Measurements from ENCODE around the gene IL36G. TPM values are rescaled to one million over a fixed set of nuclear protein-coding genes. Genes with fewer than 3 reads are reported as not detected.

Gene IL36G
- total RNA-seq, 1 experiment from 2014 or later: not detected

DNA sequence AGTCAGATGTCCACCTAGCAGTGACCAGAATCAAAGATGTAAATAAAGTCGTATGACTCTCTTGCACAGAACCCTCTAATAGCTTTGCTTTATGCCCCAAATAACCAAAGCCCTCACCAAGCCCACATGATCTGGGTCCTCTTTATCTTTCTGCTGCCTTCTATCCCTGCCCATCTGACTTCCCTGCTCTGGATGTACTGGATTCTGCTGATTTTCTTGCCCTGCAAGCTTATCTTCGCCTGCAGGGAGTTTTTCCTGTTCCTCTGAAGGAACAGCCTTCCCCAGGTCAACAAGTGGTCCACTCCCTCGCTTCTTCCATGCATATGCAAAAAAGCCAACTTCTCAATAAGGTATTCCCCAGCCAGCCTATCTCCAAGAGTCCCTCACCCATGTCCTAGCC lies 56.2 kb downstream of the IL36G start:
- POLR2A ChIA-PET: no interaction called here
- BruUV-seq (replicated peaks): no TSS peak
- H3K27me3 Mint-ChIP-seq (ENCODE audit: insufficient read depth, unreplicated experiment): peaks cover 71% of the 10 kb centered on the region

More for the DNA sequence above, 56.2 kb downstream of the IL36G start:
- no peaks in the 10 kb centered on the region for H3K4me1 Mint-ChIP-seq (ENCODE audit: insufficient read depth, unreplicated experiment)
- TF ChIP-seq, protein P1, sequence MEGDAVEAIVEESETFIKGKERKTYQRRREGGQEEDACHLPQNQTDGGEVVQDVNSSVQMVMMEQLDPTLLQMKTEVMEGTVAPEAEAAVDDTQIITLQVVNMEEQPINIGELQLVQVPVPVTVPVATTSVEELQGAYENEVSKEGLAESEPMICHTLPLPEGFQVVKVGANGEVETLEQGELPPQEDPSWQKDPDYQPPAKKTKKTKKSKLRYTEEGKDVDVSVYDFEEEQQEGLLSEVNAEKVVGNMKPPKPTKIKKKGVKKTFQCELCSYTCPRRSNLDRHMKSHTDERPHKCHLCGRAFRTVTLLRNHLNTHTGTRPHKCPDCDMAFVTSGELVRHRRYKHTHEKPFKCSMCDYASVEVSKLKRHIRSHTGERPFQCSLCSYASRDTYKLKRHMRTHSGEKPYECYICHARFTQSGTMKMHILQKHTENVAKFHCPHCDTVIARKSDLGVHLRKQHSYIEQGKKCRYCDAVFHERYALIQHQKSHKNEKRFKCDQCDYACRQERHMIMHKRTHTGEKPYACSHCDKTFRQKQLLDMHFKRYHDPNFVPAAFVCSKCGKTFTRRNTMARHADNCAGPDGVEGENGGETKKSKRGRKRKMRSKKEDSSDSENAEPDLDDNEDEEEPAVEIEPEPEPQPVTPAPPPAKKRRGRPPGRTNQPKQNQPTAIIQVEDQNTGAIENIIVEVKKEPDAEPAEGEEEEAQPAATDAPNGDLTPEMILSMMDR (IDR thresholded peaks at IDR 0.05; ENCODE audit: unreplicated experiment): no peak
- H3K27ac Mint-ChIP-seq (ENCODE audit: low read depth, unreplicated experiment): no peak overlapping the region
- no peak overlapping the region for H3K4me3 Mint-ChIP-seq (ENCODE audit: unreplicated experiment)
- H3K9me3 Mint-ChIP-seq (ENCODE audit: unreplicated experiment): no peaks in the 10 kb centered on the region
- CTCF ChIA-PET: no interaction called here
- H3K36me3 Mint-ChIP-seq (ENCODE audit: insufficient read depth, unreplicated experiment): no peaks in the 10 kb centered on the region
- intact Hi-C loops (cut with micrococcal nuclease): no loop called here
- no peak for DNase-seq (ENCODE audit: unreplicated experiment)

Other genes with a start within 250 kb of the IL36G start
- gene CKAP2L, start 213.4 kb upstream of the IL36G start, total RNA-seq (2022): 14.7 and 21.6 TPM in 2 replicates
- 99.1 and 170 TPM in 2 replicates for gene IL1A, start 193.5 kb upstream of the IL36G start, total RNA-seq (2022)
- gene IL1B, start 141.2 kb upstream of the IL36G start, total RNA-seq (2022): 5.4 and 5.5 TPM in 2 replicates
- gene IL37, start 66.8 kb upstream of the IL36G start, total RNA-seq (2022): not detected in 2 replicates
- gene IL36A, start 27.5 kb downstream of the IL36G start, total RNA-seq (2022): not detected in 2 replicates
- gene IL36B, start 74.9 kb downstream of the IL36G start, total RNA-seq (2022): not detected in 2 replicates
- gene IL36RN, start 81.2 kb downstream of the IL36G start, total RNA-seq (2022): not detected in 2 replicates
- gene IL1F10, start 90.0 kb downstream of the IL36G start, total RNA-seq (2022): not detected in 2 replicates
- 0.39 TPM in 1 of 2 replicates, not detected in the other for gene IL1RN, start 149.6 kb downstream of the IL36G start, total RNA-seq (2022)
- gene PSD4, start 196.0 kb downstream of the IL36G start, total RNA-seq (2022): 9.6 and 13.2 TPM in 2 replicates

Data from MCF 10A (cell line).